ENCODE results near the gene S100A7A. TPM values are rescaled to one million over a fixed set of nuclear protein-coding genes. Genes with fewer than 3 reads are reported as not detected.
"Not testable (repeated sequence)": the region's sequence is repeated elsewhere in the genome, so short reads cannot be mapped to it uniquely, and the experiment has no call there.

The S100A7A gene
- total and polyA plus RNA-seq, 2 donors (not counting 1 experiment from before 2014, with no cell fraction given), result not detected

GRCh38 chr1:153460551-153460950 lies 44.2 kb downstream of the S100A7A start, which contains the start of gene S100A7:
TSS of gene S100A7 (minus strand) at chr1:153460651. CDS start at chr1:153459013, 1,638 bp downstream.
- ChIA-PET CTCF (no interaction called here), POLR2A (no interaction called here)
- peaks cover 57% of the 10 kb centered on the region for H3K27me3 Mint-ChIP-seq
- no peak within 1 kb of the TSS for H3K4me3 Mint-ChIP-seq
- Histone ChIP-seq H3K4me1 (ENCODE audit: control insufficient read depth in 2 of 2, insufficient read depth in 2 of 2, low read length in 2 of 2) (peaks cover 0 to under 1% of the 10 kb centered on the region in 2 donors), H3K9me3 (ENCODE audit: control extremely low read depth in 1 of 3, control insufficient read depth in 2 of 3, insufficient read depth in 1 of 3, low read length in 2 of 3) (no peaks in the 10 kb centered on the region), H3K27me3 (replicated peaks in 1 of 4; ENCODE audit: control extremely low read depth in 1 of 4, control insufficient read depth in 3 of 4, insufficient read depth in 4 of 4, low read length in 3 of 4) (peaks cover 0 to 8% (median 3%) of the 10 kb centered on the region in 4 experiments), H3K27ac (ENCODE audit: low read length in 2 of 2) (no peak within 1 kb of the TSS), H3K36me3 (replicated peaks in 1 of 2; ENCODE audit: control extremely low read depth in 1 of 2, control insufficient read depth in 1 of 2, extremely low read depth in 1 of 2, insufficient read depth in 2 of 2, low read length in 1 of 2) (no peaks in the 10 kb centered on the region), H2AFZ (ENCODE audit: insufficient read depth, low read depth, low read length, poor library complexity, severe bottlenecking) (no peak within 1 kb of the TSS), H3K4me3 (ENCODE audit: control extremely low read depth in 1 of 5, extremely low read depth in 1 of 5, insufficient read depth in 1 of 5, low read depth in 2 of 5, low read length in 4 of 5) (no peak within 1 kb of the TSS), H3K4me2 (replicated peaks; ENCODE audit: low read depth, low read length, poor library complexity, severe bottlenecking) (no peak within 1 kb of the TSS), H4K20me1 (ENCODE audit: control insufficient read depth, insufficient read depth, low read length, poor library complexity, severe bottlenecking) (no peaks in the 10 kb centered on the region), H3K9ac (ENCODE audit: low read length) (no peak within 1 kb of the TSS), H3K79me2 (ENCODE audit: control insufficient read depth, insufficient read depth, low read length) (no peaks in the 10 kb centered on the region)
- no peaks in the 10 kb centered on the region for H3K9me3 Mint-ChIP-seq (ENCODE audit: insufficient read depth)
- DNase-seq (no peak), ATAC-seq (ENCODE audit: low read depth) (no peak)
- 82% methylated on average over 3 of the region's 4 CpGs for WGBS (ENCODE audit: insufficient coverage)
- intact Hi-C loops (cut with micrococcal nuclease), result no loop called here
- peaks cover under 1% of the 10 kb centered on the region for H3K4me1 Mint-ChIP-seq
- no peak for TF ChIP-seq CTCF (IDR thresholded peaks at IDR 0.05)
- TF ChIP-seq EZH2 (IDR thresholded peaks at IDR 0.05; ENCODE audit: borderline replicate concordance, insufficient read depth, low read depth, low read length, poor library complexity, severe bottlenecking), result no peak
- H3K27ac Mint-ChIP-seq, result no peak within 1 kb of the TSS

- H3K9me3 Mint-ChIP-seq (ENCODE audit: insufficient read depth); POLR2A ChIA-PET: not testable (repeated sequence)
- peaks cover 50% of the 10 kb centered on the region for H3K27me3 Mint-ChIP-seq
Observed at GRCh38 chr1:153462741-153463140, 46.4 kb downstream of the S100A7A start.

More at GRCh38 chr1:153462741-153463140, 46.4 kb downstream of the S100A7A start:
- H3K4me1 ChIP-seq (ENCODE audit: control insufficient read depth in 2 of 2, insufficient read depth in 2 of 2, low read length in 2 of 2); intact Hi-C loops (cut with micrococcal nuclease); H3K4me1 Mint-ChIP-seq; H3K36me3 ChIP-seq (replicated peaks in 1 of 2; ENCODE audit: control extremely low read depth in 1 of 2, control insufficient read depth in 1 of 2, extremely low read depth in 1 of 2, insufficient read depth in 2 of 2, low read length in 1 of 2); H4K20me1 ChIP-seq (ENCODE audit: control insufficient read depth, insufficient read depth, low read length, poor library complexity, severe bottlenecking); H3K4me2 ChIP-seq (replicated peaks; ENCODE audit: low read depth, low read length, poor library complexity, severe bottlenecking); H3K9ac ChIP-seq (ENCODE audit: low read length); H3K27ac Mint-ChIP-seq; H3K79me2 ChIP-seq (ENCODE audit: control insufficient read depth, insufficient read depth, low read length); H3K9me3 ChIP-seq (ENCODE audit: control extremely low read depth in 1 of 3, control insufficient read depth in 2 of 3, insufficient read depth in 1 of 3, low read length in 2 of 3); DNase-seq; H3K27ac ChIP-seq (ENCODE audit: low read length in 2 of 2); H2AFZ ChIP-seq (ENCODE audit: insufficient read depth, low read depth, low read length, poor library complexity, severe bottlenecking); CTCF ChIA-PET; H3K4me3 Mint-ChIP-seq; ATAC-seq (ENCODE audit: low read depth); H3K4me3 ChIP-seq (ENCODE audit: control extremely low read depth in 1 of 5, extremely low read depth in 1 of 5, insufficient read depth in 1 of 5, low read depth in 2 of 5, low read length in 4 of 5): not testable (repeated sequence)
- peaks cover 0 to 12% (median 5%) of the 10 kb centered on the region in 4 experiments for H3K27me3 ChIP-seq (replicated peaks in 1 of 4; ENCODE audit: control extremely low read depth in 1 of 4, control insufficient read depth in 3 of 4, insufficient read depth in 4 of 4, low read length in 3 of 4)

All from B cell (primary cell).